WERI-Rb-1 (cell line): ENCODE measurements around the gene SPATA2L.

ENCODE experiments used
- DNase-seq: peaks from one replicate; pipeline ENCODE4 v3.0.0-alpha.2; 2020
- H3K27ac ChIP-seq: fragments of 250-450 bp; sonication (Bioruptor Pico); 2 replicates; pipeline ENCODE4 v1.5.1; 2020; ENCODE audit warnings: mild to moderate bottlenecking, moderate library complexity
- H3K27me3 ChIP-seq: fragments of 250-450 bp; sonication (Bioruptor Pico); 2 replicates; pipeline ENCODE4 v1.5.1; 2021; ENCODE audit warnings: mild to moderate bottlenecking, low read depth, moderate library complexity; ENCODE audit not compliant: insufficient read depth, severe bottlenecking
- H3K36me3 ChIP-seq: fragments of 250-450 bp; sonication (Bioruptor Pico); 2 replicates; pipeline ENCODE4 v1.5.1; 2020; ENCODE audit warnings: mild to moderate bottlenecking, moderate library complexity
- H3K4me3 ChIP-seq: 2 replicates; pipeline ENCODE4 v1.5.1; 2011; ENCODE audit warnings: low read depth, mild to moderate bottlenecking, control low read depth, low read length
- H3K9me3 ChIP-seq: fragments of 250-450 bp; sonication (Bioruptor Pico); 2 replicates; pipeline ENCODE4 v1.5.1; 2021; ENCODE audit warnings: mild to moderate bottlenecking, moderate library complexity; ENCODE audit not compliant: severe bottlenecking
- CTCF ChIP-seq: IDR thresholded peaks from 2 replicates; pipeline ENCODE4 v1.5.1; 2011; ENCODE audit warnings: low read depth, mild to moderate bottlenecking, control low read depth, inconsistent platforms, low read length

SPATA2L gene

DNA sequence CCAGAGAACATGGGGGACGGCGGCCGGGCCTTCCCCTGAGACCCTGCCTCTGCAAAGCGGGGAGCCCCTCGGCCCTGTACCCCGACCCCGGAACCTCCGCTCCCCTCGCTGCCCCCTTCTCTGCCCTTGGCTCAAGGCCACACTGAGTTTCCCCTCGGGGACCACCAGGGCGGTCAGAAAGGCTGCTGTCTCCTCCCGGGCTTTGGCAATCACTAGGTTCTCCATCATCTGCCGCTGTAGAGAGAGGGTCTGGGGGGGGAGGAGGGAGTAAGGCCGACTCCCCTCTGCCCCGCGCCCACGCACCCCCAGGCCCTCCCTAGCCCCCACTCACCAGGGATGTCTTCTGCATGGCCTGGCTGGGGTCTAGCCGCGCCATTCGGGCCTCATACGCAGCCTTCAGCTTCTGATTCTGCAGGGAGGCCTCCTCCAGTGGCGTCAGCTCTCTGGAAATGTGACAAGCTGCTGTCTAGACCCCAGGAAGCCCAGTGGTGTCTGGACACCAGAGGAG is 10.8 kb upstream of the SPATA2L start:
- Histone ChIP-seq H3K9me3 (no peaks in the 10 kb centered on the region), H3K27me3 (no peaks in the 10 kb centered on the region), H3K27ac (no peak overlapping the region), H3K36me3 (no peaks in the 10 kb centered on the region), H3K4me3 (no peak overlapping the region)
- DNase-seq = no peak
- TF ChIP-seq CTCF = no peak

DNA sequence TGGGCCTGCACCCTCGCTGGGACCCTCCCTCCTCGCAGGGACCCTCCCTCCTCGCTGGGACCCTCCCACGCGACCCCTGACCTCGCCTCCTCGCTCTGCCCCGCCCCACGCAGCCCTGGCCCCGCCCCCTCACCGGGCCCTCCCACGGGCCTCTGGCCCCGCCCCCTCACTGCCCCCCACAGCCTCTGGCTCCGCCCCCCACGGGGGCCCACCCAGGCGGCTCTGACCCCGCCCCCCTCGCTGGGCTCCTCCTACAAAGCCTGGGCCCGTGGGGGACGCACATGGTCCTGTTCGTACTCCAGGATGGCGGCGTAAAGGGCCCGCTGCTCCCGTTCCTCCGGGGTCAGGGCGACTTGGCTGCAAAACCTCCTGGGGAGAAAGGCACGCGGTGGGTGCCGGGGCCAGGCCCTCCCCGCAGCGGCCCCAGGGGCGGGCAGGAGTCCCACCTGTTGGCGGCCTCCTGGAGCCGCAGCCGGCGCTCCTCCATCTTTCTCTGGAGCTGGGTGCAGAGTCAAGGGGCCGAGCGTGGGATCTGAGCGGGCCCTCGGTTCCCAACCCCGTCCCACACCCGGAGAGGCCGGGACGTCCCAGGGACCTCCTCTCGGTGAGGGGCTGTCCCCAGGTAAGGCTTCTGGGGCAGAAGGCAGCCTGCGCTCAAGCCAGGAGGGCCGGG is 10.2 kb upstream of the SPATA2L start:
- TF ChIP-seq CTCF = no peak
- H3K9me3 ChIP-seq = no peaks in the 10 kb centered on the region
- no peak overlapping the region for H3K27ac ChIP-seq
- H3K36me3 ChIP-seq = no peaks in the 10 kb centered on the region
- no peak overlapping the region for H3K4me3 ChIP-seq
- DNase-seq = no peak
- no peaks in the 10 kb centered on the region for H3K27me3 ChIP-seq

DNA sequence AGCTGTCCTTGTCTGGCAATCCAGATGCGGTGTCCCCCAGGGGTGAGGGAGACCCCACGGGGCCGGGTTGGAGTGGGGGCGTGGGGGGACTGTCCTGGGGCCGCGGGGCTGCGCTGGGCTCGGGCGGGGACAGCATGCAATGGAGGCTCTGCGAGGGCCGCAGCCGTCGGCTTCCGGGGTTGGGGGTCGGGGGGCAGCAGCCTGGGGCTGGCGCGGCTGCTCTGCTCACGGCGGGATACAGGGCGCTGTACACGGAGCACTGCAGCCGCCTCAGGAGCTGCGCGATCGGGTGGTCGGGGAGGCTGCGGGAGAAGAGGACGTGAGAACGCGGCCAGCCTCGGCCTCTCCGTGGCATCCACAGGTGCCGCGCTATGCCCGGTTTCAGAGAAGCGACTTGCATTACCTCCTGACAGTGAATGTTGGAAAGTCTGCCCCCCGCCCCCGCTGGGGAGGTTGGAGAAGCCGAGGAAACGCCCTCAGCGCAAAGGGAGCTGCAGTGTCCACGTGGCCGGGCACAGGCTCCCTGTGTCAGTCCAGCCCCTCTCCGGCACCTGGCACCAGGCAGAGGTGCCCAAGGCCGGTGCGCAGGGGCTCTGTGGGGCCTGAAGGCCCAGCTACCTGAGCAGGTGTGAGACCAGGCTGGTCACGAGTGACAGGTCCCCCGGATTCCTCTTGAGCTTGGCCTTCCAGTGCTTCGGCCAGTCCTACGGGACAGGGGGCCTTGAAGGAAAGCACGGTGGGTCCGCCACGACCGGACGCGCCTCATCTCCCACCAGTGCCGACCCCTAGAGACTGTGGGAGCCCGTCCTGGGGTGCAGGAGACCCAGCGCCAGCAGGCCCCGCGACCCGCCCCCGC is 9.4 kb upstream of the SPATA2L start:
- no peaks in the 10 kb centered on the region for H3K36me3 ChIP-seq
- no peaks in the 10 kb centered on the region for H3K9me3 ChIP-seq
- TF ChIP-seq CTCF = no peak
- H3K27ac ChIP-seq = no peak overlapping the region
- no peak overlapping the region for H3K4me3 ChIP-seq
- no peak for DNase-seq
- no peaks in the 10 kb centered on the region for H3K27me3 ChIP-seq

DNA sequence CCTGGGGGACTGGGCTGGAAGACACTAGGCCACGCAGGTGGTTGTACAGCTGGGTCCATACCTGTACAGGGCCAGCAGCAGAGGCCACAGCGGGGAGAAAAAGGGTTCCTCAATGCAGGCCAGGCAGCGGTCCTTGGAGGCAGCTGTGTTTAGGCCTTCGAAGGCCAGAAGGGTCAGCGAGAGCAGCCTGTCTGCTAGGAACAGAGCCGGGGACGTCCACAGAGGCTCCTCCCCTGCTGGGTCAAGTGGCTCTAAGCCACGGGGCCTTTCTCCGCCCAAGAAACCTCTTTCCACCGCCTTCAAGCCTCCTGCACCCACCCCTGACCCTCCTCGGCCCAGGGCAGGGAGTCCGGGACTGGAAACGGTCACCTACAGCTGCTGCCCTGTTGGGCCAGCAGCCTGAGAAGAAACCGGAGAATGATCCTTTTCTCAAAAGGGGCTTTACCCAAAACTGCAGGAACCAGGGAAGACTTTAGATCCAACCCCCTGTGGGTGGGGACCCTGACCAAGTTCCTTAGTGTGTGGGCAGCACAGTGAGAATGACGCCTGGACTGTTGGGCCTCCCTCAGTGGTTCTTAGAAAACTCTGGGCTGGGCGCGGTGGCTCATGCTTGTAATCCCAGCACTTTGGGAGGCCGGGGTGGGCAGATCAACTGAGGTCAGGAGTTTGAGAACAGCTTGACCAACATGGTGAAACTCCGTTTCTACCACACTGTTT is 8.4 kb upstream of the SPATA2L start:
- no peaks in the 10 kb centered on the region for H3K9me3 ChIP-seq
- no peak for DNase-seq
- no peak overlapping the region for H3K27ac ChIP-seq
- H3K36me3 ChIP-seq = no peaks in the 10 kb centered on the region
- no peak for TF ChIP-seq CTCF
- H3K27me3 ChIP-seq = no peaks in the 10 kb centered on the region
- no peak overlapping the region for H3K4me3 ChIP-seq

DNA sequence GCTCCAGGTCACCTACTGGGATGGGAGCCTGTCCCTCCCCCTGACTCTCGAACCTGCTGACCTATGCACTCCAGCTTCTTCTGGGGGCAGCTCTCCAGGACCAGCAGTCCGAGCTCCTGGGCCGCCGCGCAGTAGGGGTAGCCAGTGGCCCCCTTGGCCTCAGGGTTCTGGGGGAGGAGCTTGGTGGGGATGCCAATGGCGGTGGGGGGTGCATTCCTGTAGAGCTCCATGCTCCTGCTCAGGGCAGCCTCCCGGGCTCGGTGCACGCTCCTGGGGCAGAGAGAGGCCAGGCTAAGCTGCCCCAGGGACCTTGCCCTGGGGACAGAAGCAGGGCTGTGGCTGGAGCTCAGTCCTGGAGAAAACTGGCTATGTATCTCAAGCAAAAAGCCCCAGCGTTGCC is 7.7 kb upstream of the SPATA2L start:
- no peaks in the 10 kb centered on the region for H3K9me3 ChIP-seq
- DNase-seq = no peak
- no peak overlapping the region for H3K4me3 ChIP-seq
- no peaks in the 10 kb centered on the region for H3K36me3 ChIP-seq
- TF ChIP-seq CTCF = no peak
- H3K27ac ChIP-seq = no peak overlapping the region
- no peaks in the 10 kb centered on the region for H3K27me3 ChIP-seq
